Transverse colon (tissue), 4 donors: ENCODE results near the gene RAPGEF1.

Source experiments
- CTCF ChIP-seq, 5 experiments: fragments of 200-600 bp in 3 of 5; fragments of 450-650 bp in 2 of 5; sonication (generic) in 3 of 5; IDR thresholded peaks; 1 replicate in 2 of 5; 2 replicates in 3 of 5; pipeline ENCODE4 v1.5.1; 2016 to 2017; ENCODE audit warnings: antibody characterized with exemption in 5 of 5, inconsistent platforms in 3 of 5, mild to moderate bottlenecking in 2 of 5, moderate library complexity in 1 of 5
- EP300 ChIP-seq: sonication (generic); formaldehyde crosslinking; IDR thresholded peaks from one replicate; pipeline ENCODE4 v1.6.1; 2017; ENCODE audit warnings: antibody characterized with exemption, low read depth
- POLR2A ChIP-seq: fragments of 450-650 bp; IDR thresholded peaks from one replicate; pipeline ENCODE4 v1.6.1; 2016; ENCODE audit warnings: antibody characterized with exemption, mild to moderate bottlenecking, moderate library complexity
- POLR2AphosphoS5 ChIP-seq, 3 donors: sonication (generic); formaldehyde crosslinking; IDR thresholded peaks; one replicate each; pipeline ENCODE4 v1.6.1; 2016; ENCODE audit warnings: antibody characterized with exemption in 3 of 3

DNA sequence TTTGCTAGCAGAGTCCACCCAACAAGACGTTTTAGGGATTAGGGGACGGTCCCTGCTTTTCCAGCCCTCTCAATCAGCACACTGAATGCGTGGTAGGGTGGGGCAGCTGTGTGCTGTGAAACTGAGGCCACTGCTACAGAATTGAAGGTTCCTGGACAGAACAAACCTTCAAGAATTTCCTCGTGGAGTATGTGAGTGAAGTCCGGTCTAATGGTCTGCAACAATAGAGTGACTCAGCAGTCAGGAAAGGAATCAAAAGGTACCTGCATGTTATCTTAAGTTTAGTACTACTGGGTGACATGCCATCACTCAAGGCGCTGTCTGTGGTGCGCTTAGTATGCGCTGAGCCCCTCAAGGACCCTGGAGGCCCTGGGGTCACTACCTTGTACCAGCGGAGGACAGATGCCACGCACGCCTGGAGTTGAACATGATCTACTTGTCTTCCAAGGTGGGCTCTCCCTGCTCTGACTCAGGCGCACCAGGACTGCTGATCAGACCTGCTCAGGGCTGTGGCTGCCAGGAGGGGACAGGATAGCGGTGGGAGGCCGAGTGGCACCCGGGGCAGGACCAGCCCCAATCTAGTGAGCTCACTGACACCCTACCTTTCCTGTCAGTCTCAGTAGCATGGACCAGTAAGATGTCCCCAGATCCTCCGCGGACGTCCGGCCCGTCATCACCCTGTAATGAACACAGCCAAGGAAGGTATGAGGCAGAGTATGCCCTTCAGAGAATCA lies 144.0 kb downstream of the RAPGEF1 start:
- no peak for TF ChIP-seq POLR2A
- no peak for TF ChIP-seq CTCF (IDR thresholded peaks at IDR 0.05)
- no peak for TF ChIP-seq EP300
- no peak for TF ChIP-seq POLR2AphosphoS5 (IDR thresholded peaks at IDR 0.05)
